CD4-positive, alpha-beta T cell treated with Interleukin-17A for 4 hours (primary cell): Measurements from ENCODE around the gene OLFM1.
"Not testable (repeated sequence)": the region's sequence is repeated elsewhere in the genome, so short reads cannot be mapped to it uniquely, and the experiment has no call there.

Source experiments
- DNase-seq: peaks from one replicate; pipeline ENCODE4 v3.0.0-alpha.2; 2020; ENCODE audit warnings: mixed read lengths

Gene OLFM1

DNA sequence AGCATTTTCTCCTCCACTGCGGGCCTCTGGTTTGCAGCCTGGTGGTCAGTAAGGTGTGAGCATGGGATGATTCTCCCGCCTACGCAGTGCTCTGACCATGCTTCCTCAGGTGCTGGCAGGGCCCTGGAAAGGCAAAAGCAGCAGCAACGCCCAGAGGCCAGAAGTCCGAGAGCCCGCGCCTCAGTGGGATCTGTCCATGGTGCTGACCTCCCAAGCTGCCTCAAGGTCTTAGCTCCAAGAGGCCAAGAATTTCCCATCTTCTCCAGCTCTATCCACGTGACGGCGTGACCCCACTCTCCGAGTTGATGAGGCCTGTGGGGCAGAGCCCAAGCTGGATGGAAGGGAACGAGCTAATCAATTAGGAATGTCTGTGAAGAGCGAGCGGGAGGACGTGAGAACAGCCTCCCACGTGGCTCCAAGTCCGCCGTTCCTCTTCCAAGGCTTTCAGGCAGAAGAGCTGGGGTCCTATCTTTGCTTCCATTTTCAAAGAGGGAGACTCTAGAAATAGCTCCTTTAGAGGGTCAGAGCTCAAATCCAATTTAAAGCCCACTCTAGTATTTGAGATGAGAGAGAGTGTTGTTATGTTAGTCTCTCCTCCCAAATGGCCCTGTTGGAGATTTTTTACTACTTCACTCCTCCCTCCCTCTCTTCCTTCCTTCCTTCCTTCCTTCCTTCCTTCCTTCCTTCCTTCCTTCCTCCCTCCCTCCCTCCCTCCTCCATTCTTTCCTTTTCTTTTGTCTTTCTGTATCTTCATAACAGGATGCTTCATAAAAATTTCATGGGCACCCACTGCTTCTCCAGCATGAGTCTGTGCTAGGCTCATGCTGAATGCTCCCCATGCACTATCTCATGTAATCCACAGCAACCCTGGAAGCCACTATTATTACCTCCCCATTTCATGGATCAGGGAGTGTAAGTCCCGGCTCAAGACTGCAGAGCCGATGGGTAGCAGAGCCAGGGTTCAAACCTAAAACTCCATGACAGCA lies 69.3 kb downstream of the OLFM1 start:
- no peak for DNase-seq

DNA sequence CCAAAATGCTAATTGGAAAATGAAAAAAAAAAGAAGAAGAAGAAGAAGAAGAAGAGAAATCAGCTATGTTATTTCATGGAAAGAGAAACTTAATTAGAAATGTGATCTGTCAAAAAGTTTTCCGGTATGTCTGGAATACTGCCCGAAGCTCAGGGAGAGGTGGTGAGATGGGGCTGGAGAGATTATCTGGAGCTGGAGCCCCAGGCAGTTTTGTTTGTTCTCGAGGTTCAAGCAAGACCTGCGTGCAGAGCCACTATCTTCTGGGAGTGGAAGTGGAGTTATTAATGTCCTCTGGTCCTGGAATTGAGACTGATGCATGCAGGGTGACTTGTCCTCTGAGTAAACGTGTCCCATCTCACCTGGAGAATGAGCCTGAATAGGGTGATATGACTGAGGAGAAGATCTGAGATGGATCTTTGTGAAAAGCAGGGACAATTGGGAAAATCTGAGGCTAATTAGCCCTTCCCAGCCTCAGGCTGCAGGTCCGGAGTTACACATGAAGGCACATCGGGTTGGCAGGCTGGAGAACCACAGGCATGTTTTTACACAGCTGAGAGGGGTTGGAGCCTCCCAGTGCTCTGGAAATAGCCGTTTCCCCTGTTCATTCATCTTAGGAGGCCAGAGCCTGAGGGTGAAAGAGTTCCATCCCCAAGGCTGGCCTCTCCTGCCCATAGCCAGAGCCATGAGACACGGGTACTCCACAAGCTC lies 70.5 kb downstream of the OLFM1 start:
- no peak for DNase-seq

DNA sequence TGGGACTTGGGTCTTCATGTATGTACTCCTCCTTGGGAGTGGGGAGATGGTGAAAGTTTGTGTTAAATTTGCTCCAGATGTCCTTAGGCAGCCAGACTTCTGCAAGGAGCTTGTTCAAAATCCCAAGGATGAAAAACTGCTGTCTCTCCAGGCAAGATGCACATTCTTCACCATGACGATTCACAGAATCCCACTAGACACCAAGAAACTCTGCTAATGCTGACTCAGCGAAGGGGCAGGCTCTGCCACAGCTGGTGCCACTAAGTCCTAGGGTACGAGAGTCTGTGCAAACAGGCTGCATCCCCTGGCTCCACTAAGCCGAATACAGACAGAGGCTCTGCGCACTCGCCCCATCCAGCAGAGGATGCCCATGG lies 71.1 kb downstream of the OLFM1 start:
- DNase-seq: no peak

DNA sequence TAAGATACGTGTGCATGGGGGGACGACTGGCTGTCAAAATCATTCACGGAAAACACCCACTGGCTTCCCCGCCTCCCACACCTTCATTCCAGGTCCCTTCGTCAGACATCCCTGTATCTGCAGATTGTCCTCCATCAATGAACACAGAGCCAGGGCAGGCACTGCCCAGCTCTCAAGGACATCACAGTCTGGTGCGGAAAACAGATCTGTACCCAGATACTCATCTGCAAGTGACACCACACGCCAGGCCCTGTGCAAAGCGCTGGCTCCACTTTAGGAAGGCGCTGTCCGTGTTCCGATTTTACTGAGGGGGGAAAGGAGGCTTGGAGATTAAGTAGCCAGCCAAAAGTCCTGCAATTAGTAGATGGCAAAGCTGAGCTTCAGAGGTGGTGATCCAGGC lies 72.3 kb downstream of the OLFM1 start:
- no peak for DNase-seq

DNA sequence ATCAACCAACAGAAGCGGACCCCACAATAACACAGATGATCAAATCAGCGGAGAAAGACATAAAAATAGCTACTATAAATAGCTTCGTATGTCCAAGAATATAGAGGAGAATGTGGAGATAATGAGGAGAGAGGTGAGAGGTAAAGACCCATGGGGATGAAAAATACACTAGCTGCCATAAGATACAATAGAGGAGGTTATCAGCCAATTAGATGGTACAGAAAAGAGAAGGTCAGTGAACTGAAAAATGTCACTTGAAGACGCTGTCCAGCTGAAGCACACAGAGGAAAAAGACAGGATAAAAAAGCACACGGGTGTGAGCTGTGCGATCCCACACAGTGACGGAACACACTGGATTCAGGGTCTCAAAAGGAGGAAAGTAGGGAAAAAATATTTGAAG lies 73.4 kb downstream of the OLFM1 start:
- no peak for DNase-seq

DNA sequence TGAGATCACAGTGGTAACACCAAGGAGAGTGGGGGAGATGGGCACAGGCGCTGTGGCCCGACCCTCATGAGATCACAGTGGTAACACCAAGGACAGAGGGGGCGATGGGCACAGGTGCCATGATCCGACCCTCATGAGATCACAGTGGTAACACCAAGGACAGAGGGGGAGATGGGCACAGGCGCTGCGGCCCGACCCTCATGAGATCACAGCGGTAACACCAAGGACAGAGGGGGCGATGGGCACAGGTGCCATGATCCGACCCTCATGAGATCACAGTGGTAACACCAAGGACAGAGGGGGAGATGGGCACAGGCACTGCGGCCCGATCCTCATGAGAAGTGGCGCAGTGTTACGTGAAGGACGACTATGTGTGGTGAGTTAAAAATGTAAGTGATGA lies 75.1 kb downstream of the OLFM1 start:
- not testable (repeated sequence) for DNase-seq

DNA sequence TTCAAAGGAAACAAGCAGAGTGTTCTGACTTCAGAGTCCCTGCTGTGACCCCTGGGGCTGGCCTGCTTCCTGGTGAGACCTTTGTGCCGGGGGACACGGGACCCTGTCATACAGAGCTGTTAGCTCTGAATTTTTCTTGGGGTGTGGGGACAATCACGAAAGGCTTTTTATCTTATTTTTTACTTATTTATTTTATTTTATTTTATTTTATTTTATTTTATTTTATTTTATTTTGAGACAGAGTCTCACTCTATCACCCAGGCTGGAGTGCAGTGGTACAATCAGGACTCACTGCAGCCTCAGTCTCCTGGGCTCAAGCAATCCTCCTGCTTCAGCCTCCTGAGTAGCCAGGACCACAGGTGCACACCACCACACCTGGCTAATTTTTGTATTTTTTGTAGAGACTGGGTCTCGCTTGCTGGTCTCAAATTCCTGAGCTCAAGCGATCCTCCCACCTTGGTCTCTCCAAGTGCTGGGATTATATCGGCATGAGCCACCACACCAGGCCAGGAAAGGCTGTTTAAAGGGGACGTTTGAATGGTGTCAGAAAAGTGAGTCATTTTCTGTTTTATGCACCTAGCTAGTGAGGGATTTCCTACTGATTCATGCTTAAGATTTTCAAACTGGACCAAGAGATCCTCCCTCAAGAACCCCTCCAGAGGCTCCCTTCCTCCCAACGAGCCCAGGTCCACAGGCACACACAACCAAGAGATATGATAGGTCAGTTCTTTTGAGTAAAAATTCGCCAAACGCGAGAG lies 75.7 kb downstream of the OLFM1 start:
- DNase-seq: no peak

DNA sequence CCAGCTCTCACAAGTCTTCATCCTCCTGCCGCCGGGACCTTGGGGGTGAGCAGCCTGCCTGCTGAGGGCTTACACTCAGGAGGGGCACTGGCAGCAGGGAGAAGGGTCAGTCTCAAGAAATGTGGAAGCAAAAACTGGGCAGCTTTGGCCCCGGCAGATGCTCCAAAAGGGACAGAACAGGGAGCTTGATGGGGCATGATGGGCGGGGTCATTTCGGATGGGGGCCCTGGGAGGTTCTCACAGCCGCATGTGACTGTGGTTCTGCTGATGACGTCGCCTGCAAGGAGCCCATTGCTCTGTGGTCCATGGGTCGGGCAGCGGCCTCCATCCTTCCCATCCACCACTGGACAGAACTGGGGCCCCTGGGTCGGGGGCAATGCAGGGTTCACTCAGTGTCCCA lies 76.6 kb downstream of the OLFM1 start:
- DNase-seq: no peak

DNA sequence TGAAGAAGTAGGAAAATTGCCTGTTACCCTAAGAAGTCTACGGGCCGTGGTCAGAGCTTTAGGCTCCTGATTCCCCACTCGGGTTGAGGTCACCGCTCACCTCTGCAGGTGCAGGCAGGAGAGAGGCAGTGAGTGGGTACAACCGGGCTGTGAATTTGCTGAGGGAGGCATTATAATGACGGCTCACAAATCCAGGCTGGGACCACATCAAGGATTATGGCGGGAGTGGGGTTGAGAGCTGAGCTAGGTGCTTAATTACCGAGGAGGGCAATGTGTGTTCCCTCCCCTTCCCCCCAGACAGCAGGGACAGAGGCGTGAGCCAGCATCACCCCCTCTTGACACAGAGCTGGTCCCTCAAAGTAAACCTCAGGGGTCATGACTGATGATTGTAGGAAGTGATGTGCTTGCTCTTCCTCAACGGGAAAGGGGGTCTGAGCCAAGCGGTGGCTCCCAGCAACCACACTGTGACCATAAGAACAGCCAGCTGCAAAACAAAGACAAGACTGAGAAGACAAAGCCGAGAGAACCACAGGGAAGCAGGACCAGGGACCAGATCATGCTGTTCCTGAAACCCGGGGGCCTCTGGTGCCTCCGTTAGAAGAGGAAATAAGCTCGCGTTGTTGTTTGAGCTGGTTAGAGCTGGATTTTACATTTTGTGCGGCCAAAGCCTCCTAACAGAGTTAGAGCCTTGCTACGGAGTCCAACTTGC lies 77.7 kb downstream of the OLFM1 start:
- no peak for DNase-seq

DNA sequence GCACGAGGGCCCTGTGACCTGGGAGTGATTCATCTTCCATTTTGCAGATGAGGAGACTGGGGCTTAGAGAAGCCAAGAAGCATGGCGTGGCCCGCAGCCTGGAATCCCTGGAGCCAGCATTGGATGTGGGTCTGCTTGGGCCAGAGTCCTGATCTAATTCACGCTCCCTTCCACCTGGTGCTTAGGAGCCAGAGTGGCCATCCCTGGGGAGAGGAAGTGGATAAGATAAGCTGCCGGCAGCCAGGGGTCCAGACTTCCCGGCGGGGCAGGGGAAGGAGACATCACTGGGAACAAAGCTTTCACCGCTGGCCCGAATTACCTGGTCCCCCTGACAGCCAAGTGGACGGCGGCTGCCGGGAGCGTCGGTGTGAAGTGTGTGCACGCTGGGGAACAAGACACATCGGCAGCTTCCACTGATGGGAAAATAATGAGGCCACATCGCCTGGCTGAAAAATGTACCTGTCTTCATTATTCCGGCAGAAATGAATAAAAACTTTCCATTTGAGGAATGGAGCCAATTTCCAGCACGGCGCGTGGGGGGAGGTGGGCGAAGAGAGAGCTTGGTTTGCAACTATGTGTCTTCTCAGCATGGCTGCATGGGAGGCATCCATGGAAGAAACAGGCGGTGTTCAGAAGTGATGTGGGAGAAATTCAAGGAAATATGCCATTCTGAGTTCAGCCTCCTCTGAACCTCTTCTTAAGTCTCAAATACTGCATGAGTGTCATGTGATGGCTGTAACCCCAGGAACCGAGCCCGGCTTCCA lies 78.5 kb downstream of the OLFM1 start:
- DNase-seq: no peak

DNA sequence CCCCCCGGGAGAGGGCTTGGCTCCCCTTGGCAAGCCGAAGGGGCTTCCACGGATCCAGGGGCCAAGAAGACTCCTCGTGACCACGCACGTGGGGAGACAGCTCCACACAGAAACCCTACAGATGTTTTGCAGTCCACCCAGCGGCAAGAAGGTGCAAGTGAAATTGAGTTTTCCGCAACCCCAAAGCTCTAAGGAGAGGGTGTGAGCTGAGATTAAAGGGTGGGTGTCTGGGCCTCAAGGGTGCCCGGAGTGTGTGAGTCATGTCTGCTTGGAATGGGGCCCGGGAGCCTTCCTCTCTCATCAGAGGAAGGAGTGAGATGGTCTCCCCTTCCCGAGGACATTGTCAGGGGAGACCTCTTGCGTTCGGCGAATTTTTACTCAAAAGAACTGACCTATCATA lies 79.1 kb downstream of the OLFM1 start:
- no peak for DNase-seq

DNA sequence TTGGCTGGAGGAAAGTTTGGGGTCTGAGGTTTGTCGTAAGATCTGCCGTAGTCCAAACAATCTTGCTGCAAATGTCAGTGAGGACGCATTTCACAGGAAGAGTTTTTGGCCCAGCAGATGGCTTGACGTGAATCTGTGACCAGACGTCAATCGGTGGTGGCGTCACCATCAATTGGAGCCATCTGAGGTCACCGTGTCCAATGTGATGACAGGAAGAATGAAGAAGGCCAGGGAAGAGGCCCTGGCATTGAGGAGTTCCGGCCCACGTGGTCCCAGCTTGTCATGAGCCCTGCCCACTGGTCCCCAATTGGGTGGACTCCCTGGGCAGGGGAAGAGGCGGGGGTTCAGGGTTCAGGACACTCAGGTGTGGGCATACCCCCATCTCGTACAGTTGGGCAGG lies 79.9 kb downstream of the OLFM1 start:
- DNase-seq: no peak

DNA sequence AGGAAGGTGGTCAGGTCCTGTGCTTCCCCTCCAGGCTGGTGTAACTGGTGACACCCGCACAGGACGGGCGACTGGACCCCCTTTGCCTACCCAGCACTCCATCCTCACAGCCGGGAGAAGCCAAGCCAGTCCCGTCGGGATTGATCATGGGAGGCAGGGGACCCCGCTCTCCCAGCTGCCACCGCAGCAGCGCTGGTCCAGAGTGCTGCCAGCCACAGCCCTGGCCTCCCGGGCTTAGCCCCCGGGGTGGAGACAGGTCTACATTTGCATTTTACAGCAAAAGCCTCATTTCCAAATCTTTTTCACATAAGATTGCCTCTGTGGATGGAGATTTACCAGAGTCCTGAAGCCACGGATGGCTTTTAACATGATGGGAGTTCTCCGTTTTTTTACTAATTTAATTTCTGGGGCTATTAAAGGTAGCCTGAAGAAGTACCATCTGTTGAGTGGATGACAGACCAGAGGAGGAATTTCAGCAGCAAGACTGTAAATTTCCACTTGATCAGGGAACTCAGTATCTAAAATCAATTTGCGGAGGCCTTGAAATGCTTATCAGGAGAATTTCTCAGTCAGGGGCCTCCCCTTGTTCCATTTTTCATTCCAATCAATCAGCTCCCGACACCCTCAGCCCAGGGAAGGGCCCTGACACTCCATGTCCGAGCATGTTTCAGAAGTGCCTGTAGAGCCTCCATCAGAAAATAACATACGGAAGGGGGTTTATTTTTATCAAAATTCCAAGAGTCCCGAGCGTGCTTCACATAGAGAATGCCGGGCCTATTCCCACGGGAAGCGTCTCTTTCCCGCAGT lies 80.6 kb downstream of the OLFM1 start:
- DNase-seq: no peak

DNA sequence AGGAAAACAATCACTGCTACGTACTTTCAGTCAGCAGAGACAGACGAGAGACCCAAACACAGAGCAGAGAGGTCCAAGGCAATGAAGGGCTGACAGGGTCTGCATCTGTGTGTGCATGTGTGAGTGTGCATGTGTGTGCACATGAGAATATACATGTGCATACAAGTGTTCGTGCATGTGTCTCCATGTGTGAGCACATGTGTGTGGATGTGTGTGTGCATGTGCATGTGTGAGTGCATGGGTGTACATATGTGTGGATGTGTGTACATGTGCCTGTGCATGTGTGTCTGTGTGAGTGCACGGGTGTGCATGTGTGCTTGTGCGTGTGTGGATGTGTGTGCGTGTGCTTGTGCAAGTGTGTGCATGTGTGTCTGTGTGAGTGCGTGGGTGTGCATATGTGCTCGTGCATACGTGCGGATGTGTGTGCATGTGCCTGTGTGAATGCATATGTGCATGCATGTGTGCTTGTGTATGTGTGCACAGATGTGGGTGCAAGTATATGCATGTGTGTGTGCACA lies 82.3 kb downstream of the OLFM1 start:
- DNase-seq: no peak

DNA sequence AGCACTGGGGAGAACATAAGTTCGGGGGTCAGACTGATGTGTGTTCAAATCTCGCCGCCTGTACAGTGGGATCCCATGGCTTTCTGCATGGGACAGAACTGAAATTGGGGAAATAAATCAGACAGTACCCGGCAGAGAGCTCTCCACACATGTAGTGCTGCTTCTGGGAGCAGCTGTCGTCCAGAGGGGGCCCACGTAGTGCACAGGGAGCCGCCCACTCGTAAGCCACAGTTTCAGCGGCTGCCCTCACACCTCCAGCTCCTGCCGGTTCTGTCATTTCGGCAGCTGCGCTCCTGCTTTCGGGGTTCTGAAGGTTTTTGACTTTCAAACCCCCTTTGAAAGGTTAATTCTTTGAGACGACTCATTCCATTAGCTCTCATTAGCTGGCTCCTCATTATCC lies 83.1 kb downstream of the OLFM1 start:
- DNase-seq: no peak
